Smooth muscle cell (in vitro differentiated cells): Measurements from ENCODE around the gene KRT20. TPM values are rescaled to one million over a fixed set of nuclear protein-coding genes. Genes with fewer than 3 reads are reported as not detected.
"Not testable (repeated sequence)": the region's sequence is repeated elsewhere in the genome, so short reads cannot be mapped to it uniquely, and the experiment has no call there.

Source experiments
- DNase-seq: peaks from one replicate; lab custom pipeline; 2025; ENCODE audit not compliant: unreplicated experiment; lab: John Stamatoyannopoulos, UW
- H2AFZ ChIP-seq: fragments of 200-600 bp; sonication (generic); 2 replicates; pipeline ENCODE4 v1.6.0; 2016; ENCODE audit warnings: antibody characterized with exemption, low read depth, mild to moderate bottlenecking
- H3F3A ChIP-seq: fragments of 200-600 bp; sonication (generic); 2 replicates; pipeline ENCODE4 v1.6.0; 2017; ENCODE audit warnings: antibody characterized with exemption, low read depth
- H3K27ac ChIP-seq: fragments of 200-600 bp; sonication (generic); 2 replicates; pipeline ENCODE4 v1.5.1; 2016; ENCODE audit warnings: low read depth, mild to moderate bottlenecking
- H3K27me3 ChIP-seq: fragments of 200-600 bp; sonication (generic); 2 replicates; pipeline ENCODE4 v1.6.1; 2016; ENCODE audit warnings: low read depth, mild to moderate bottlenecking
- H3K36me3 ChIP-seq: fragments of 200-600 bp; sonication (generic); 2 replicates; pipeline ENCODE4 v1.5.1; 2016; ENCODE audit warnings: low read depth
- H3K4me1 ChIP-seq: fragments of 200-600 bp; sonication (generic); 2 replicates; pipeline ENCODE4 v1.5.1; 2016; ENCODE audit warnings: low read depth
- H3K4me2 ChIP-seq: fragments of 200-600 bp; sonication (generic); 2 replicates; pipeline ENCODE4 v1.6.0; 2016; ENCODE audit warnings: mild to moderate bottlenecking
- H3K4me3 ChIP-seq: fragments of 200-600 bp; sonication (generic); 2 replicates; pipeline ENCODE4 v1.5.1; 2016; ENCODE audit warnings: mild to moderate bottlenecking
- H3K79me2 ChIP-seq: fragments of 200-600 bp; sonication (generic); 2 replicates; pipeline ENCODE4 v1.6.0; 2016; ENCODE audit warnings: low read depth, mild to moderate bottlenecking
- H3K9ac ChIP-seq: fragments of 200-600 bp; sonication (generic); 2 replicates; pipeline ENCODE4 v1.6.0; 2016; ENCODE audit warnings: low read depth
- H3K9me3 ChIP-seq: fragments of 200-600 bp; sonication (generic); replicated peaks from 2 replicates; pipeline ENCODE4 v1.5.1; 2016; ENCODE audit warnings: low read depth
- H4K20me1 ChIP-seq: fragments of 200-600 bp; sonication (generic); 2 replicates; pipeline ENCODE4 v1.6.0; 2016; ENCODE audit warnings: low read depth
- CTCF ChIP-seq: fragments of 200-600 bp; sonication (generic); IDR thresholded peaks from 2 replicates; pipeline ENCODE4 v1.5.1; 2017; ENCODE audit warnings: borderline replicate concordance, mild to moderate bottlenecking, antibody characterized with exemption; ENCODE audit not compliant: insufficient read depth, poor library complexity, severe bottlenecking
- WGBS: methylation state at CpG from one replicate; pipeline ENCODE4 v1.1.7; 2016; ENCODE audit warnings: low lambda C conversion rate; 5-methylcytosine and 5-hydroxymethylcytosine counted together
- polyA plus RNA-seq: library from polyadenylated mRNA; unstranded; fragments of >200 nt; fragmentation: Nextera tagmentation; extraction: Ambion mirVana; gene quantifications from 2 replicates; pipeline ENCODE4 v1.2.1, GENCODE V29; 2016
- total RNA-seq: library from RNA; depleted of rRNA; stranded (reverse); fragments of >200 nt; gene quantifications from 2 replicates; pipeline ENCODE4 v1.2.3, GENCODE V29; 2014

The KRT20 gene
- total and polyA plus RNA-seq, 2 experiments from 2014 or later = not detected

- H3K4me2 ChIP-seq = no peak overlapping the region
- H3K27ac ChIP-seq = peak overlapping the region; percentile 98
- H3K79me2 ChIP-seq = no peaks in the 10 kb centered on the region
- H3K36me3 ChIP-seq = no peaks in the 10 kb centered on the region
- H2AFZ ChIP-seq = peak overlapping the region; percentile 78
- H3K4me1 ChIP-seq = no peaks in the 10 kb centered on the region
- peak overlapping the region; percentile 88 for H3K9ac ChIP-seq
- peak; percentile 9 for DNase-seq
- 0% methylated on average over 2 of the region's 2 CpGs for WGBS
- no peaks in the 10 kb centered on the region for H4K20me1 ChIP-seq
- H3K27me3 ChIP-seq = no peaks in the 10 kb centered on the region
- no peaks in the 10 kb centered on the region for H3F3A ChIP-seq
- TF ChIP-seq CTCF = no peak
- H3K9me3 ChIP-seq = no peaks in the 10 kb centered on the region
- H3K4me3 ChIP-seq = no peak overlapping the region
Measured at GRCh38 chr17:40922239-40922638, 37.2 kb upstream of the KRT20 start.

GRCh38 chr17:40921026-40921425 is 36.0 kb upstream of the KRT20 start:
- Histone ChIP-seq H3K4me2 (no peak overlapping the region), H4K20me1 (no peaks in the 10 kb centered on the region), H3K9me3 (no peaks in the 10 kb centered on the region), H3K4me1 (no peaks in the 10 kb centered on the region), H3F3A (no peaks in the 10 kb centered on the region), H3K4me3 (no peak overlapping the region), H3K79me2 (no peaks in the 10 kb centered on the region), H2AFZ (no peak overlapping the region), H3K36me3 (no peaks in the 10 kb centered on the region), H3K27me3 (no peaks in the 10 kb centered on the region), H3K9ac (no peak overlapping the region), H3K27ac (peak overlapping the region; percentile 98)
- 92% methylated on average over 2 of the region's 2 CpGs for WGBS
- DNase-seq = no peak
- no peak for TF ChIP-seq CTCF

- H3K4me1 ChIP-seq, H3K4me2 ChIP-seq, H3K9me3 ChIP-seq, DNase-seq, H2AFZ ChIP-seq, H3K27me3 ChIP-seq, H3K4me3 ChIP-seq, H3K36me3 ChIP-seq, H4K20me1 ChIP-seq, H3K9ac ChIP-seq, H3K79me2 ChIP-seq, H3F3A ChIP-seq: not testable (repeated sequence)
- peak overlapping the region; percentile 96 for H3K27ac ChIP-seq
- 96% methylated on average over 2 of the region's 2 CpGs for WGBS
Measured at GRCh38 chr17:40917116-40917515, 32.1 kb upstream of the KRT20 start.

GRCh38 chr17:40916366-40916765 is 31.3 kb upstream of the KRT20 start:
- Histone ChIP-seq H3F3A (no peaks in the 10 kb centered on the region), H3K9me3 (no peaks in the 10 kb centered on the region), H2AFZ (no peak overlapping the region), H3K4me1 (no peaks in the 10 kb centered on the region), H4K20me1 (no peaks in the 10 kb centered on the region), H3K9ac (peak overlapping the region; percentile 87), H3K79me2 (no peaks in the 10 kb centered on the region), H3K27me3 (no peaks in the 10 kb centered on the region), H3K4me3 (no peak overlapping the region), H3K36me3 (no peaks in the 10 kb centered on the region), H3K4me2 (no peak overlapping the region), H3K27ac (peak overlapping the region; percentile 96)
- no peak for TF ChIP-seq CTCF
- WGBS = 43% methylated on average over 1 of the region's 1 CpG
- no peak for DNase-seq
